ENCODE results near the gene MTPN. TPM values are rescaled to one million over a fixed set of nuclear protein-coding genes. Genes with fewer than 3 reads are reported as not detected.

Gene MTPN
- total RNA-seq, 1 donor from 2014 or later: 90.6 TPM

DNA sequence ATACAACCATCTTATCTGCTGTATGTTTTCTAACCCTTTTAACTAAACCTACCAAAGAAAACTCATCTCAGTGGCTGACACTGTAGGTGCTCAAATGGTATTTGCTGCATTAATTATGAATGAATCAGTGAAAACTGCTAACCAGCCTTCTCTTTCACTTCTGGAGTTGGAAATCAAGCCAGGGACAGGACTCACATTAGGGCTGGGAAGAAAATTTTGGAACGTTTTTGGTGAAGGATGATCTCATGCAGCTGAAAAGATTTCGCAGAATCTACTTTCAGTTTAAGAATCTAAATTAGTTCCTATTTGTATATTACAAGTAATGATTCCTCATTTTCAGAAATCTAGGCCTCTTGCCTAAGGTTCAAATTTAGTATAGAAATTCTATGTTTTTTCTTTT lies 12.9 kb downstream of the MTPN start:
- no peaks in the 10 kb centered on the region for H3K27me3 ChIP-seq (ENCODE audit: control insufficient read depth, insufficient read depth, low read length)
- H3K36me3 ChIP-seq (ENCODE audit: control insufficient read depth, insufficient read depth, low read length): no peaks in the 10 kb centered on the region
- FAIRE-seq (no peak), DNase-seq (ENCODE audit: low read depth) (no peak)
- TF ChIP-seq, protein P1, sequence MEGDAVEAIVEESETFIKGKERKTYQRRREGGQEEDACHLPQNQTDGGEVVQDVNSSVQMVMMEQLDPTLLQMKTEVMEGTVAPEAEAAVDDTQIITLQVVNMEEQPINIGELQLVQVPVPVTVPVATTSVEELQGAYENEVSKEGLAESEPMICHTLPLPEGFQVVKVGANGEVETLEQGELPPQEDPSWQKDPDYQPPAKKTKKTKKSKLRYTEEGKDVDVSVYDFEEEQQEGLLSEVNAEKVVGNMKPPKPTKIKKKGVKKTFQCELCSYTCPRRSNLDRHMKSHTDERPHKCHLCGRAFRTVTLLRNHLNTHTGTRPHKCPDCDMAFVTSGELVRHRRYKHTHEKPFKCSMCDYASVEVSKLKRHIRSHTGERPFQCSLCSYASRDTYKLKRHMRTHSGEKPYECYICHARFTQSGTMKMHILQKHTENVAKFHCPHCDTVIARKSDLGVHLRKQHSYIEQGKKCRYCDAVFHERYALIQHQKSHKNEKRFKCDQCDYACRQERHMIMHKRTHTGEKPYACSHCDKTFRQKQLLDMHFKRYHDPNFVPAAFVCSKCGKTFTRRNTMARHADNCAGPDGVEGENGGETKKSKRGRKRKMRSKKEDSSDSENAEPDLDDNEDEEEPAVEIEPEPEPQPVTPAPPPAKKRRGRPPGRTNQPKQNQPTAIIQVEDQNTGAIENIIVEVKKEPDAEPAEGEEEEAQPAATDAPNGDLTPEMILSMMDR (IDR thresholded peaks at IDR 0.05; ENCODE audit: insufficient read depth, low read length, severe bottlenecking): no peak
- no peak overlapping the region for H3K4me3 ChIP-seq (ENCODE audit: low read depth, low read length)

DNA sequence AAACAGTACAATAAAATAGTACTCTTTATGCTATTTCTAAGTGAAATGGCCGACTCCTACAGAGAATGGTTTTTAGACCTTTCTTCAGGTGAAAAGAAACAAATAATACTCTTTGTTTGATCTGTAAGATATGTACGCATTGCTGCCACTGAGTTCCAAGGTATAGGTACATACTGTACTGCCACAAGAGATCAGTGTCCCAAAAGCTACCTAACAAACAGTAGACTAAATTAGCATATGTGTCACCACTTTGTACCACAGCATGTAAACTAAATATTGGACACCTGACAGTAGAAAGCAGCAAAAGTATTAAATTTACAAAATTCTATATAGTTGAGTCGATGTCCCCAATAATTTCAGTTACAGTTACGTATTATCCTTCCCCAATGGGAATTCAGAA lies 14.4 kb downstream of the MTPN start:
- no peaks in the 10 kb centered on the region for H3K36me3 ChIP-seq (ENCODE audit: control insufficient read depth, insufficient read depth, low read length)
- no peaks in the 10 kb centered on the region for H3K27me3 ChIP-seq (ENCODE audit: control insufficient read depth, insufficient read depth, low read length)
- FAIRE-seq (no peak), DNase-seq (ENCODE audit: low read depth) (no peak)
- TF ChIP-seq, protein P1 (IDR thresholded peaks at IDR 0.05; ENCODE audit: insufficient read depth, low read length, severe bottlenecking): no peak
- H3K4me3 ChIP-seq (ENCODE audit: low read depth, low read length): no peak overlapping the region

DNA sequence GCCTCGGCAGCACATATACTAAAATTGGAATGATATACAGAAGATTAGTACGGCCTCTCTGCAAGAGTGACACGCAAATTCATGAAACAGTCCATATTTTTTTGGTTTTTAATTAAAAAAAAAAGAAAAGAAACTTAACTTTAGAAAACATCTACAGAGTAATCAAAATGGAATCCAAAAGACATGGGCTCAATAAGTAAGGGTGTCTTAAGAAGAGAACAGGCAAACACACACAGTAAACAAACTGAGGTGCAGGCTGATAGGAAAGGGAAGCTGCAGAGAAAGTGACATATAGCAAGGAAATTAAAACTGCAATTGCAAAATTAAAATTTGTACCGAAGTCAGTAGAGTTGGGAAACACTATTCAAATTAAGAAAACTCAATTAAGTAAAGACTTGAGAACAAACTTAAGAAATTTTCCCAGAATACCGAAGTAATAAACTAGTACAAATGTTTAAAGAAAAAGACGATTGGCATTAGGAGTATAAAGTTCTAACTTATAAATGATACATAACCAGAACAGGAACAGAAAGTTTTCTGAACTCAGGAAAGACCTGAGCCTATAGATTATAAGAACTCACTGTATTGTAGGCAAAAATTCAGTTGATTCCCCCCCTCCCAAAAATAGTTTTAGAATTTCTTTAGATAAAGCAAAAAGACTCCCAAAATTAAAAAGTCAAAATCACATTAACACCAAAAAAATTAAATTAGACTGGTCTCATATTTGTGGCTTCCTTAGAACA lies 16.3 kb downstream of the MTPN start:
- TF ChIP-seq, protein P1 (IDR thresholded peaks at IDR 0.05; ENCODE audit: insufficient read depth, low read length, severe bottlenecking): no peak
- DNase-seq (ENCODE audit: low read depth): no peak
- Histone ChIP-seq H3K27me3 (ENCODE audit: control insufficient read depth, insufficient read depth, low read length) (no peaks in the 10 kb centered on the region), H3K36me3 (ENCODE audit: control insufficient read depth, insufficient read depth, low read length) (no peaks in the 10 kb centered on the region), H3K4me3 (ENCODE audit: low read depth, low read length) (no peak overlapping the region)
- no peak for FAIRE-seq

DNA sequence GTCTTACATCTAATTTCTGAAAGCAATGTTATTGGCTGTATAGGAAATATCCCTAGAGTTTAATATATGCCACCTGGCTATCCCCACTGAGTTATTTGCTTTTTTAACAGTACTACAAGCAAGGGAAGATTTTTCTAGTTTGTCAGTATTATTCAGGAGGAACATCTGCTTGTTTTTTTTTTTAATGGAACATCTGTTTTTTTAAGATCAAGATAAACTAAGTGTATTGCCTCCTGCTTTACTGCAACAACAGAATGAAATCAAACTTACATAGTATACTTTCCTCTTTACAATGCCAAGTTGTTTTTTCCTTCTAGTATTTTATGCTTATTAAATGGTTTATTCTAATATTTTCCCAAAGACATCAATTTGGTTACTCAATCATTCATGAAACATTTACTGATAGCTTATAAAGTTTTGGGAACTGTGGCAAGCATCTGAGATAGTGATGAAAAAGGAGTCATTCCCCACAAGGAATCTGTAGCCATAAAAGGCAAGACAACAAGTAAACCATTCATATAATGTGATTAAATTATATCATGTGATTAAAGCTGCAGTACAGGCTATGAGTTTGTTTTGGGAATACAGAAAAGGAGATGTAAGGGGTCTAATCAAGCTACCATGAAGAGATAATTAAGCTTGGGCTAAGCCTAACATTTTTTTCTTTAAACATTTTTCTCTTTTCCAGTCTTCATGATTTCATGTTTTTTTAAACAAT lies 17.4 kb downstream of the MTPN start:
- H3K4me3 ChIP-seq (ENCODE audit: low read depth, low read length): no peak overlapping the region
- no peak for DNase-seq (ENCODE audit: low read depth)
- no peak for FAIRE-seq
- H3K27me3 ChIP-seq (ENCODE audit: control insufficient read depth, insufficient read depth, low read length): no peaks in the 10 kb centered on the region
- H3K36me3 ChIP-seq (ENCODE audit: control insufficient read depth, insufficient read depth, low read length): no peaks in the 10 kb centered on the region
- TF ChIP-seq, protein P1 (IDR thresholded peaks at IDR 0.05; ENCODE audit: insufficient read depth, low read length, severe bottlenecking): no peak

DNA sequence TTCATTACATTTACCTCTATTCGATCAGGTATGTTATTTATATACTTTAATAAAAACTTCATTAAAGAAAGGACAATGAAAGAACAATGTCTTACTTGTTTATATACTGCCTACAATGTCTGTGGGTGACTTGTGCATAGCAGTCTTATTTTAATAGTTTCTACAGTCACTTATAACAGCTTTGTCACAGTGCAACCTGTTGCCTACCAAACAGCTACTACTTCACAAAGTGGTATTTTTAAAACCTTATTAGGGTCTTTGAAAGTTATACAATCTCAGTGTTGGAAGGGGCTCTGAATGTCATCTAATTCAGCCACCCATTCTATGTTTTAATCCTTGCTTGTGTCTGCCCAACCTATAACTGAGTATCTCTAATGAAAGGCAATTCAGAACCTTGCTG lies 19.0 kb downstream of the MTPN start:
- no peak for FAIRE-seq
- no peaks in the 10 kb centered on the region for H3K36me3 ChIP-seq (ENCODE audit: control insufficient read depth, insufficient read depth, low read length)
- no peaks in the 10 kb centered on the region for H3K27me3 ChIP-seq (ENCODE audit: control insufficient read depth, insufficient read depth, low read length)
- DNase-seq (ENCODE audit: low read depth): no peak
- H3K4me3 ChIP-seq (ENCODE audit: low read depth, low read length): no peak overlapping the region
- TF ChIP-seq, protein P1 (IDR thresholded peaks at IDR 0.05; ENCODE audit: insufficient read depth, low read length, severe bottlenecking): no peak
